ENCODE data around the gene SLC35D3.
"Not testable (repeated sequence)": the region's sequence is repeated elsewhere in the genome, so short reads cannot be mapped to it uniquely, and the experiment has no call there.

Gene SLC35D3

GRCh38 chr6:136968837-136969236 is 46.7 kb downstream of the SLC35D3 start:
- no peak for DNase-seq

GRCh38 chr6:136969433-136969832 is 47.3 kb downstream of the SLC35D3 start:
- DNase-seq: no peak

GRCh38 chr6:136969930-136970329 is 47.8 kb downstream of the SLC35D3 start:
- DNase-seq: no peak

GRCh38 chr6:136971609-136972008 is 49.5 kb downstream of the SLC35D3 start:
- no peak for DNase-seq

- not testable (repeated sequence) for DNase-seq
These were observed 51.7 kb downstream of the SLC35D3 start for GRCh38 chr6:136973781-136974180.

Measured in fibroblast of skin of right biceps (primary cell).